A204.1 (cell line): ENCODE measurements around the gene NT5E.
"Not testable (repeated sequence)": the region's sequence is repeated elsewhere in the genome, so short reads cannot be mapped to it uniquely, and the experiment has no call there.

Source experiments
- FAIRE-seq: peaks from 2 replicates; lab custom pipeline; 2012; peaks lifted over from hg19 to GRCh38; lab: Jason Lieb, UNC

The NT5E gene

DNA sequence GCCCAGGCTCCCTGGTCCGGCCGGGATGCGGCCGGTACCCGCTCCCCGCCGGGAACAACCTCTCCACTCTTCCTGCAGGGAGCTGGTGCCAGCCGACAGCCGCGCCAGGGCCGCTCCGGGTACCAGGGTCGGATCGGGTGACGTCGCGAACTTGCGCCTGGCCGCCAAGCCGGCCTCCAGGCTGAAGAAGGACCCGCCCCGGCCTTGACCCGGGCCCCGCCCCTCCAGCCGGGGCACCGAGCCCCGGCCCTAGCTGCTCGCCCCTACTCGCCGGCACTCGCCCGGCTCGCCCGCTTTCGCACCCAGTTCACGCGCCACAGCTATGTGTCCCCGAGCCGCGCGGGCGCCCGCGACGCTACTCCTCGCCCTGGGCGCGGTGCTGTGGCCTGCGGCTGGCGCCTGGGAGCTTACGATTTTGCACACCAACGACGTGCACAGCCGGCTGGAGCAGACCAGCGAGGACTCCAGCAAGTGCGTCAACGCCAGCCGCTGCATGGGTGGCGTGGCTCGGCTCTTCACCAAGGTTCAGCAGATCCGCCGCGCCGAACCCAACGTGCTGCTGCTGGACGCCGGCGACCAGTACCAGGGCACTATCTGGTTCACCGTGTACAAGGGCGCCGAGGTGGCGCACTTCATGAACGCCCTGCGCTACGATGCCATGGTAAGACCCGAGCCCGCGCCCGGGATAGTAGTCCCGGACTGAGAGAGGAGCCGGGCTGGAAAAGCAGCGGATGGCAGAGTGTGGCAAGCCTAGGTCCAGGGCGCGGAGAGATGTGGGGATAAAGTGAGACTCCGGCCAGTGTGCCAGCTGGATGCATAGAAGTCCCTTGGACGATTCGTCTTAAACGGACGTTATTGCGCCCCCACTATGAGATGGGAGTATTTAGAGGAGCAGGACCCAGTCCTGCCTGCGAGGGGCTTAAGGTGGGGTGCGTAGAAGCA is at the start of gene NT5E:
TSS of gene NT5E (plus strand) at position 266 of the 942 bp plus-strand sequence. CDS start at position 323, 57 bp downstream.
- FAIRE-seq = no peak

- no peak for FAIRE-seq
These were observed 49.6 kb upstream of the NT5E start for GRCh38 chr6:85400331-85400730.

- FAIRE-seq = no peak
These were observed 48.5 kb upstream of the NT5E start for GRCh38 chr6:85401186-85402021.

DNA sequence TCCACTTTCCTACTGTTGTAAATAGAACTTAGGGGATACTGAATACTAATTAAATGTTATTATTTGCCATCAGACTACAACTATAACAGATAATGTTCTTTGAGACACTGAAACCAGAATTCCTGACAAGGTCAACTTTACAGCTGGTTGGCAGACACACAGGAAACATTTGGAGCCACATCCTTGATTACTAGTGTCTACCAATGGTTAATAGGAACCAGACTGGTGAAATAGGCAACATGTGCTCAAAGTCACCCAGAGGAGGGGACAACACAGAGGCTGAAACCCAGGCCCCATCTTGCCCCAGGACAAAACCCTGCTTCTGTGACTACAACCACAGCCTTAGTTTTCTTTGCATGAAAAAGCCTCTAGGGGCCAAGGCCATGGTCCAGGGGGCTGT is 47.8 kb upstream of the NT5E start:
- no peak for FAIRE-seq

DNA sequence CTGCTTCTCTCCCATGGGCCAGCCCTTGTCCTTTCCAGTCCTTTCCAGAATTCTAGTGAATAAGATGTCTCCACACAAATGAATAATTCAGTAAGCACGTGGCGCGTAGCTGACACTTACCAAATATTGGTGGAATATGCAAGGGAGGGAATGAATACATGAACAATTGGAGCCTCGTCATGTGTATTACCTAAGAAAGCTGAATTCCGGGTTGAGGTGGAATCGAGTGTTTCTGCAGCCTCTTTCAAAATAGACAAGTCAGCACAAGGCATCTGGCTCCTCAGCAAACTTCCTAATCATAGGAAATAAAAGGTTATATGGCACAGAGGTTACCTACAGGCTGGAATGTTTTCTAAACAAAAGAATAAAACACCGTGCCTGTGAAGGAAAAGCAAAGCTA is 47.0 kb upstream of the NT5E start:
- no peak for FAIRE-seq

DNA sequence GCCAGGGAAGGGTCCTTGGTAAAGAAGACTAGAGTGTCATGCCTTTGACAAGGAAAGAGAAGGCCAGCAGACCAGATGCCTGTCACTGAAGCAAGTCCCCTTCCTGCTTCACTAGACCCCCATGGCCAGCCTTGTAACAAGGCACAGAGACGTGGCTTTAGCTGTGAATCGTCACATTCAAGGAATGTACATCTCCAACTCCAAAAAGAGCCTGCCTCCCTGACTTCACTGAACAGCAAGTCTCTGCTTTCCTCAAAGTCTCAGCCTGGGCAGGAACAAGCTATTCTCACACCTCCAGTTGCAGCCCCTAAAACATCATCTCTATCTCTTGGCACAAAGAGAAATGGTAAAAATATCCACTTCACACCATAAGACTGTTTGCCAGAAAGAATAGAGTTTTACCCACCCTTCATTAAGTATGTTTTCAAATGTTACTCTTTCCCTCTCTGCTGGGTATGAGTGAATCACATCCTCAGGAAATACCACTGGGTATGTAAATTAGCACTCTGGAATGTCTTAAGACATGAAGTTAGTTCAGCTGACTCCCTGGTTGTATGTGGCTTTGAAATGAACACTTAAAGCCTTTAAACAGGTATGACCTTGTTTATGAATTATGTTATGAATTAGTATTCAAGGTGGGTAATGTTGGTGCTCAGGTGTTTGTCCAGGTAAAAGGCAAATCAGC is 46.4 kb upstream of the NT5E start:
- no peak for FAIRE-seq

DNA sequence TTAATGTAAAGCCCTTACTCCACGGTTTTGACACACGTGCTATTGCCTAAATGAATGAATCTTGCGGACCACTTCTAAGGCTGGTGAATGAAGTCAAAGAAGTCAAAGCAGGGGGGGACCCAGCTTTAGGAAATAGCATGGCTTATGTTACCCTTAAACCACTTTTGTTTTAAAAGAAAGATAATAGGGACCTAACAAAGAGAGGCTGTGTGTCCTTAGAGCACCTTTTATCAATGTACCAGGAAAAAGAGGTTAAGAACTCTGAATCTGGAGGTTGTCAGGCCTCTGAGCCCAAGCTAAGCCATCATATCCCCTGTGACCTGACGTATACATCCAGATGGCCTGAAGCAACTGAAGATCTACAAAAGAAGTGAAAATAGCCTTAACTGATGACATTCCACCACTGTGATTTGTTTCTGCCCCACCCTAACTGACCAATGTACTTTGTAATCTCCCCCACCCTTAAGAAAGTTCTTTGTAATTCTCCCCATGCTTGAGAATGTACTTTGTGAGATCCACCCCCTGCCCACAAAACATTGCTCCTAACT is 45.8 kb upstream of the NT5E start:
- not testable (repeated sequence) for FAIRE-seq

- no peak for FAIRE-seq
These were observed 45.2 kb upstream of the NT5E start for GRCh38 chr6:85404564-85405174.

DNA sequence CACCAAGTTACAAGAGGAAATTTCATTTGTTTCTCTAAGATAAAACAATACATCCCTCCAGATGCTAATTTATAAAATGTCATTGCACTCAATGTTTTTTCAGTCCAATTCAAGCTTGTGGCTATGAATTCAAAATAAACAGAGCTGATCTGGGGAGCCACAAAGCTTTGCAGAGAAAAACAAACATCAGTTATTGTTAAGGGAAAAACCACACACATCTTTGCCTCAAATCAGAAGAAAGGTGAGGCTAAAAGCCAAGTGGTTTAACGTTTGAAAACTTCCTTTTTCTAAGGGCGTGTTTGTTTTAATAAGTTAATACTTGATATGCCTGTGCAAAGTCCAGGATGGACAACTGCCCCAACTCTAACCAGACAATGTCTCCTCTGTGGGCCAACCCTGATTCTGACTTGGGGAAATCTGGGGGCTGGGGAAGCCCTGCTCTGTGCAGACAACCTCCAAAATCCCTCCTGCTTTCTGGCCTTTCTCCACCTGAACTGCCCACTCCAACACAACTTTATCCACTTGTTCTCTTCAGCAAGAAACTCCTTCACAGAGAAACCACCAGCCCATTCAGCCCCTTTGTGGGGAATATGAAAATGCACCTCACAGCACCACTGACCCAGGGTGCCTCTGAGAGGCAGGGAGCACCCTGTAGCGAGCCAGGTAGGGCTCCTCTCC is 44.6 kb upstream of the NT5E start:
- FAIRE-seq = no peak

GRCh38 chr6:85405853-85406198 is 44.1 kb upstream of the NT5E start:
- no peak for FAIRE-seq

- no peak for FAIRE-seq
These were observed 43.2 kb upstream of the NT5E start for GRCh38 chr6:85406641-85407075.

DNA sequence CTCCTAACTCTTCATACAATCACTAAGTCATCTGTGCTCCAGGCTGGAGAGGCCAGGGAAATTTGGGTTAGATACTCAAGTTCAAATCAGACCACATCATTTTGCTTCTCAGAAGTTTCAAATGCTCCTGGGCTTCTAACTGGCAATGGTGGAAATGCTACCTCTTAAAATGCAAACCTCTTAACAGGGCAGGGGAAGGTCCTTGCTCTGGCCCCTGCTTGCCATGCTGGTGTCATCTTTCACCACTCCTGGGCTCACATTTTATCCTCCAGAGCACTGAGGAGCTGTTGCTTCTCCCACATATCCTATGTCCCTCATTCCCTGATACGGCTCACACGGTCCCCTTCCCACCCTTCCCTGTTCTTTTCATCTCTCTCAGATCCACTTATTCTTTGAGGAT is 41.8 kb upstream of the NT5E start:
- FAIRE-seq = no peak

- FAIRE-seq = no peak
These were observed 36.9 kb upstream of the NT5E start for GRCh38 chr6:85412911-85413430.

DNA sequence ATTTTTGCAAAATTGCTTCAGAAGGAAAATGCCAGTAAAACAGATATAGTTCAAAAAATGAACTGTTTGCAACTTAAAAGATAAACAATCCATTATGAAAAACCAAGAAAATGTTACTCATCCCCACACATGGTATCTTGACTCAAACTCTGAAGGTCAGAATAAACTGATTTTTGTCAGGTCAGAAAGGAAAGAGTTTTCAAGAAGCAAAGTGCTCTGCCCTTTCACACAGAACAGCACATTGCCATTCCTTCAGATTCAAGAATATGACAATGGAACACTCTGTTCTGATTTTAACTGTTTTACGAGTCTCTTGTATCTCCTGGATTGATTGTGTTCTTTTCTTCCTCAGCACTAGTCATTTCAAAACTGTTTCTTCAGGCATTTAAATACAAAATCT is 33.8 kb upstream of the NT5E start:
- FAIRE-seq = no peak

DNA sequence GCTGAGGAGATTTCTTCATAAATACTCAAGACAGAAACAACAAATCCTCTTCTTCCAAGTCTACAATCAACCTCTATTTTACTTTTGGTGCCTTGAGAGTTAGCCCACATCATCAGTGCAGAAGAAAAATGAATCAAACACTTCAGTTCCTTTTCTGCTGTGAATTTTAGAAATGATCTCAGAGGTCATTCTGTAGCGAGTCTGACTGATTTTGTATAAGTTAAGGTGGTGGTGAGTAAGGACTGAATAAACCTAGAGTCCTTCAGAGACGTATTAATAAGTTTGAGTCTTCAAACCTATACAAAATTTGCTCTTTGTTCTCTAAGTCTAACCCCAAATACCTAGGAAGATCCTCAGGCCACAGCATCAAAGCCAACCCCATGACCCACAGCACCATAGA is 33.1 kb upstream of the NT5E start:
- FAIRE-seq = no peak

DNA sequence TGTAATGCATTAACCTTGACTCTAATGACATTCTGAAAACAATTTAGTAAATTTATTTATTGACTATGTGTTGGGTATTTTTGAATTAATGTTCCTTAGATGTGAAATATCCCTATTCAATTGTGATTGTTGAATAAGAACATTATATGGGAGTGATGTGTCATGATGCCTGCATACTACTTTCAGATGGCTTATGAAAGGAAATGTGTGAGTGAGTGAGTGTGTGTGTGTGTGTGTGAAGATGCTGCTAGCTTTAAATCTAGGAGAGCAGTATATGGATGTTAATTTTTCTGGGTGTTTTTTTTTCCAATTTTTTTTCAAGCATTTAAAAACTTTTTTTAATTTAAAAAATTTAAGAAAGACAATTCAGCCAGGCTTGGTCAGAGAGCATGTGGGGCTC is 32.5 kb upstream of the NT5E start:
- no peak for FAIRE-seq

DNA sequence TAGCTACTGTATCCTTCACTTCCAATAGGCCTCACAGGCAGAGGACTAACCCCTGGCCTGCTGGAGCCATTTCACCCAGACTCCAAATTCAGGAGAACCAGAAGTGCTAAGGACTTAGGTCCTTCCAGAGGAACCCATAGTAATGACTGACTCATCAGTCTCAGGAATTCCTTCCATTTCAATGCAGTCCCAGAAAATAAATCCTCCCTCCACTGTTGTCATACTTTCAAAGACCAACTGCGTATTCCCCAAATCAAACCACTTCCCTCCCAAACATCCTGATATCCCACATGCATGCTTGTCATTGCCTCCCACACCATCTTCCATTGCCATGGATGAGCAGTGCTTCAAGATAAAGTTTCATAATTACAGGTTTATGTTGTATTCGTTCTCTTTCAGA is 31.8 kb upstream of the NT5E start:
- FAIRE-seq = no peak

DNA sequence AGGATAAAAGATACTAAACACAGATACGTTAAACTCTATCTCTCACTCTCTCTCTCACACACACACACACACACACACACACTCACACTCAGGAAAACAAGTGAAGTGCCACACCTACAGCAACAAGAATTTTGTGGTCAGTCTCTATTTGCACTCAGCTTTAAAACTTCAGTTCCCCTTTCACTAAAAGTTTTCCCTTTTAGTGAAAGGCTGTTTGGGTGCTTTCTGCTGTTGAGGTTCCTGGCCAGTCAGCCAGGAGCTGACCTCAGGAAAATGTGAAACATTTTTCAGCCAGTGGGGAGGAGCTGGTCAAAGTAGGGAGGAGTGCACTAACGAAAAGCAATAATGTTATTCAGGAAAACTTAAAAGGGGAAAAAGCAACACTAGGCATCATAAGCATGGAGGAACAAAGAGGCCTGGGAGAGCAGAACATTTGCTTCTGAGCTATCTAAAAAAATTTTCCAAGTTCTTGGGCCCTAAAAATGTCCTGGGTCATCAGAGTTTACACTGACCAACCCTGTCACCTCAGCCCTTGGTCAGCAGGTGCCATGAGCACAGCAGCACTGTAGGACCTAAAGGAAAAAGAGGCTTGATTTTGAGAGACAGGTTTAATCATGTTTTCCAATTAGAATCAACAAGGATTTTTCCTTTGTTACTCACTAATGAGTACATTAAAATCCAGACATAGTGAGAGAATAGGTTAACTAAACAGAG is 30.7 kb upstream of the NT5E start:
- no peak for FAIRE-seq

DNA sequence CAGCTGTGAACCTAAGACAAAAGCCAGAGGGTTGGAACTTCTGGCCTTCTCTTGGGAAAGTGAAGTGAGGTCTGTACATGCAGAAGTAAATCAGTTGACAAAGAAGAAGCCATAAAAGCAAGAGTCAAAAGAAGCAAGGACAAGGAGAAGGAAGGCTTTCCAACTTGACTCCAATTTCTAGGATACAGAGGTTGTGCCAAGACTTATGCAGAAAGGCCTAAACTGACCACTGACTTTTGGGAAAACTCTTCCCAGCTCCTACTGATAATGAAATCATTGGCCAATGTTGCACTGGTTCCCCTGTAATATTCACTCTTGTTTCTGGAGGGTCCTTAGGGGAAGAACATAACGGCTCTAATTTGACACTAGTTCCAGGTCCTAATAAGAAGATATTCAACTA is 29.3 kb upstream of the NT5E start:
- no peak for FAIRE-seq

GRCh38 chr6:85421181-85421580 is 28.7 kb upstream of the NT5E start:
- FAIRE-seq = no peak

GRCh38 chr6:85421972-85422371 is 27.9 kb upstream of the NT5E start:
- no peak for FAIRE-seq
